Measurements from ENCODE around the gene TSHZ2. TPM values are rescaled to one million over a fixed set of nuclear protein-coding genes. Genes with fewer than 3 reads are reported as not detected.
A peak's percentile ranks its signal among the peaks of the same experiment; 100 is the strongest.
"Not testable (repeated sequence)": the region's sequence is repeated elsewhere in the genome, so short reads cannot be mapped to it uniquely, and the experiment has no call there.

Gene TSHZ2
- total RNA-seq, 4 donors from 2014 or later = 4.0 to 57.8 (median 10.3) TPM

DNA sequence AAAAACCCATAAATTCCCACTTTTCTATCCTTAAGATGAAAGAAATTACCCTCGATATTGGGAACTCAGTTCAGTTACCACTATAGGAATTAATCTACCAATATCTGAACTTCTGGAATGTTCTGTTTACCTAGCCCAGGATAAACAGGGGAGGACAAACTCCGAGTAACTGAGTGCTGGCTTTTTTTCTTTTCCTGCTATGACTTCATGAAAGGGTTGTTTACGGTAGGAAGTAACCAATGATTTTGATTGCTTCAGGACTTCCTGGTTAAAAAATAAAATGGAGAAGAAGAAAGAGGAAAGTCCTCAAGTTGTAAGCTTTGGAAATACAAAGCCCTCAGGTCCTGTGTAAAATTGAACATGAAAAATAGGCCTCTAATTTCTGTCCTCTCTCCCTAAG lies 453.8 kb downstream of the TSHZ2 start:
- no peaks in the 10 kb centered on the region for H3K4me1 ChIP-seq
- no peak for TF ChIP-seq POLR2A (IDR thresholded peaks at IDR 0.05)
- TF ChIP-seq, protein P1, sequence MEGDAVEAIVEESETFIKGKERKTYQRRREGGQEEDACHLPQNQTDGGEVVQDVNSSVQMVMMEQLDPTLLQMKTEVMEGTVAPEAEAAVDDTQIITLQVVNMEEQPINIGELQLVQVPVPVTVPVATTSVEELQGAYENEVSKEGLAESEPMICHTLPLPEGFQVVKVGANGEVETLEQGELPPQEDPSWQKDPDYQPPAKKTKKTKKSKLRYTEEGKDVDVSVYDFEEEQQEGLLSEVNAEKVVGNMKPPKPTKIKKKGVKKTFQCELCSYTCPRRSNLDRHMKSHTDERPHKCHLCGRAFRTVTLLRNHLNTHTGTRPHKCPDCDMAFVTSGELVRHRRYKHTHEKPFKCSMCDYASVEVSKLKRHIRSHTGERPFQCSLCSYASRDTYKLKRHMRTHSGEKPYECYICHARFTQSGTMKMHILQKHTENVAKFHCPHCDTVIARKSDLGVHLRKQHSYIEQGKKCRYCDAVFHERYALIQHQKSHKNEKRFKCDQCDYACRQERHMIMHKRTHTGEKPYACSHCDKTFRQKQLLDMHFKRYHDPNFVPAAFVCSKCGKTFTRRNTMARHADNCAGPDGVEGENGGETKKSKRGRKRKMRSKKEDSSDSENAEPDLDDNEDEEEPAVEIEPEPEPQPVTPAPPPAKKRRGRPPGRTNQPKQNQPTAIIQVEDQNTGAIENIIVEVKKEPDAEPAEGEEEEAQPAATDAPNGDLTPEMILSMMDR (IDR thresholded peaks at IDR 0.05) = no peak
- H3K9me3 ChIP-seq = no peaks in the 10 kb centered on the region
- H3K27ac ChIP-seq = no peak overlapping the region
- no peaks in the 10 kb centered on the region for H3K27me3 ChIP-seq
- no peaks in the 10 kb centered on the region for H3K36me3 ChIP-seq
- H3K4me3 ChIP-seq = no peak overlapping the region
- no peak for DNase-seq

DNA sequence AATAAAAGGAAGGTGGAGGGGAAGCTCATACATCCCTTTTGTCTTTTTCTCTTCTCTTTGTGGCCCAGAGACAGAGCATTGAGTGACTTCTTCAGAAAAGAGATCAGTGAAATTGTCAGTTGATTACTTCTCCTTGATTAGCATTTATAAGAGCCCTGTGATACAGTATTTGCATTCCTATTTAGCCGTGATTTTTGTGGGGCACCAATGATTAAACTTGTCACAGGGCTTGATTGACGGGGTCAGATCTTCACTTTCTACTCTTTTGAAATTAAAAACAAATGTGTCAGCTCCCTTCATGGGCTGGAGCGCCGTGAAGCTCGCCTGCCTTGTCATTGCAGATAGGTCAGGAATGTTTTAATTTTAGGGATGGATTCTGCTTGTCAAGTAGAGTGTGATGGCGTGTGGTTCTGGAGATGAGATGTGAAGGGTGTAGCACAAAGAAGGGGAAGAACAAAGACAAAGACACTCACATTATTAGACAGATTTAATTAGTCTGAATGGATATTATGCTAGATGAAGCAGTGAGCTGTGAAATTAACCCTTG lies 454.7 kb downstream of the TSHZ2 start:
- Histone ChIP-seq H3K4me3 (no peak overlapping the region), H3K9me3 (no peaks in the 10 kb centered on the region), H3K4me1 (no peaks in the 10 kb centered on the region), H3K36me3 (no peaks in the 10 kb centered on the region), H3K27me3 (no peaks in the 10 kb centered on the region), H3K27ac (no peak overlapping the region)
- no peak for DNase-seq
- TF ChIP-seq POLR2A (IDR thresholded peaks at IDR 0.05) = no peak

DNA sequence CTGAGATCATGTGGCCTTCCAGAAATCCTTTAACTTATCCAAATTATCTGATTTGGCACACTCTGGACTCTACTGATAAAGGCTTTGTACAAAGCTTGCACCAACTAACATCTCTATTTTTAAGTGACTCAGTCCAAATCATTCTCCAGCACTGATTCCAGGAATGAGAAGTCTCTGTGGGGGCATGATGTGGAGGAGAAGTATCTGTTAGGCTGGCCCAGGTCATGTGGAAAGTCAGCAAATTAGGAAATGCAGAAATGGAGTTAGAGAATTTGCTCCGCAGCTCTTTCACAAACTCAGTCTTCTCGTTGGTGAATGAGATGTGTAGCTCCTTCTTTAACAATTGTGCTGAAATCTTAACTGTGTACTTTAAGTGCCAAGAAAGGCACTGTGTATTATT lies 455.8 kb downstream of the TSHZ2 start:
- H3K27ac ChIP-seq = no peak overlapping the region
- no peaks in the 10 kb centered on the region for H3K9me3 ChIP-seq

DNA sequence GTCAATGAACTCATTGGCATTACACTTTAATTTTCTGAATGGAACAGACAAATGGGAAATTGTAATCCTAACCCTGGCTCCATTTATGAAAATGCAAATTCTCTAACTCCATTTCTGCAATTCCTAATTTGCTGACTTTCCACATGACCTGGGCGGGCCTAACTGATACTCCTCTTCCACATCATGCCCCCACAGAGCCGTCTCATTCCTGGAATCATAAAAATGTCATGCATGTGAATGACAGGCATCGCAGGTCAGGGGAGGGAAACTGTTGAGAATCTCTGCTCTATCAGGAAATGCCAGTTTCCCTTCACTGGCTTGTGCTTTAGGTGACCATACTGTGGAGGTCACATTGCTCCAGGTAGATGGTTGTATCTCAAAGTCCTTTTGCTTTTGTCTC lies 456.4 kb downstream of the TSHZ2 start:
- TF ChIP-seq, protein P1 (IDR thresholded peaks at IDR 0.05) = no peak
- no peak for TF ChIP-seq POLR2A (IDR thresholded peaks at IDR 0.05)
- H3K4me1 ChIP-seq = no peaks in the 10 kb centered on the region
- no peak for DNase-seq

More for the DNA sequence above, 455.8 kb downstream of the TSHZ2 start:
- H3K27me3 ChIP-seq = no peaks in the 10 kb centered on the region
- no peak for DNase-seq
- TF ChIP-seq, protein P1 (IDR thresholded peaks at IDR 0.05) = no peak
- TF ChIP-seq POLR2A (IDR thresholded peaks at IDR 0.05) = no peak
- no peak overlapping the region for H3K4me3 ChIP-seq
- no peaks in the 10 kb centered on the region for H3K4me1 ChIP-seq
- H3K36me3 ChIP-seq = no peaks in the 10 kb centered on the region

DNA sequence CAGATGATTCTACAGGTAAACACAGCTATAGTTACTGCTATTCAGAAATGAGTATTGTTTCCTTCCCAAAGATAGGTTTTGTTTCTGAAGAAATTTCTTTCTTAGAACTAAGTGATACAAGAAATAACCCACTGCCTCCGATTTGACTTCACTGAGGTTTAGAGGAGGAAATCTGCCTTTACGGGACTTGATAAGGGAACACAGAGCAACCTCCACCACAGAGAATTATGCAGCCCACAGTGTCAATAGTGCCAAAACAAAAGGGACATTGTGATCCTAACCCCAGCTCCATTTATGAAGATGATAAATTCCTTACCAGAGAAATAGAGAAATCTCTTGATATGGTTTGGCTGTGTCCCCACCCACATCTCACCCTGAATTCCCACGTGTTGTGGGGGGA lies 456.8 kb downstream of the TSHZ2 start:
- Histone ChIP-seq H3K27ac (no peak overlapping the region), H3K27me3 (no peaks in the 10 kb centered on the region), H3K9me3 (no peaks in the 10 kb centered on the region), H3K36me3 (no peaks in the 10 kb centered on the region), H3K4me1 (no peaks in the 10 kb centered on the region), H3K4me3 (no peak overlapping the region)
- TF ChIP-seq, protein P1 (IDR thresholded peaks at IDR 0.05) = no peak
- TF ChIP-seq POLR2A (IDR thresholded peaks at IDR 0.05) = no peak
- DNase-seq = no peak

More for the DNA sequence above, 456.4 kb downstream of the TSHZ2 start:
- no peak overlapping the region for H3K4me3 ChIP-seq
- no peaks in the 10 kb centered on the region for H3K27me3 ChIP-seq
- H3K27ac ChIP-seq = no peak overlapping the region
- no peaks in the 10 kb centered on the region for H3K36me3 ChIP-seq
- H3K9me3 ChIP-seq = no peaks in the 10 kb centered on the region

DNA sequence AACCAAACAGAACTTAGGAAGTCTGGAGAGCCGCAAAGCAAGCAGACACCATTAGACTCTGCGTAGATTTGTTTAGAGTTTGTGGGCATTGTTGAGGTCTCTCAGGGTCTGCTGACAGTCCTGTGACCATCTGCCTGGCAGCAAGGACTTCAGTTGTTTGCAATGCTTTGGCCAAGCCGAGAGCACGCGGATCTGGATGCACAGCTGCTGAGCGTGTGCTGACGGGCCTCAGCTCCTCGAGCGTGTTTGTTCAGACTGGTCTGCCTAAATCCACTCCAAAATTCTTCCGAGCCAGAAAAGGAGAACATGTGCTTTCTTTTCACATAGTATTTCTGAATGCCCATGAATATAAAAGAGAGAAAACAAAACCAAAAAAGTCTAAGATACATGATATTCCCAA lies 462.5 kb downstream of the TSHZ2 start:
- Histone ChIP-seq H3K27me3 (no peaks in the 10 kb centered on the region), H3K9me3 (no peaks in the 10 kb centered on the region), H3K36me3 (no peaks in the 10 kb centered on the region), H3K4me3 (no peak overlapping the region), H3K4me1 (no peaks in the 10 kb centered on the region), H3K27ac (peak overlapping the region in 1 of 4 donors; percentile 28)
- no peak for TF ChIP-seq POLR2A (IDR thresholded peaks at IDR 0.05)
- TF ChIP-seq, protein P1 (IDR thresholded peaks at IDR 0.05) = no peak
- DNase-seq = no peak

DNA sequence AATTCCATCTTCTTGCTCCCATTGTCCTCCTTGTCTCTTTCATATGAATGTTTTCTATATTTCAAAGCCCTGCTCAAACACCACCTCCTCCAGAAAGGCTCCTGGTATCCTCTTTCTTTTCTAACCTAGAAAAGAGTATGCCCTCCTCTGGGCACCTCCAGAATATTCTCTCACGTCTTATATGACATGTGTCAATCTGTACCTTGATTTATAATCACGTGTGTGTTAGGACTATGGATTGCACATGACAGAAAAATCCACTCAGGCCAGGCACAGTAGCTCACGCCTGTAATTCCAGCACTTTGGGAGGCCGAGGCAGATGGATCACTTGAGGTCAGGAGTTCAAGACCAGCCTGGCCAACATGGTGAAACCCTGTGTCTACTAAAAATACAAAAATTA lies 464.8 kb downstream of the TSHZ2 start:
- H3K9me3 ChIP-seq, H3K36me3 ChIP-seq, H3K27ac ChIP-seq, H3K27me3 ChIP-seq, DNase-seq, H3K4me1 ChIP-seq, H3K4me3 ChIP-seq: not testable (repeated sequence)
